NB4 (cell line): ENCODE data around the gene KPTN.
A peak's percentile ranks its signal among the peaks of the same experiment; 100 is the strongest.
"Not testable (repeated sequence)": the region's sequence is repeated elsewhere in the genome, so short reads cannot be mapped to it uniquely, and the experiment has no call there.

Experiments used
- DNase-seq: peaks from one replicate; pipeline ENCODE4 v3.0.0; 2010; ENCODE audit warnings: low read depth
- H3K4me3 ChIP-seq: one replicate; pipeline ENCODE4 v1.5.1; 2011; ENCODE audit warnings: mild to moderate bottlenecking, low read depth, low read length, moderate library complexity
- MYC ChIP-seq: IDR thresholded peaks from 2 replicates; pipeline ENCODE4 v1.6.1; 2011; ENCODE audit warnings: low read depth, low read length
- POLR2A ChIP-seq: IDR thresholded peaks from 2 replicates; pipeline ENCODE4 v1.6.1; 2011; ENCODE audit warnings: mild to moderate bottlenecking; ENCODE audit not compliant: insufficient read length; ENCODE audit errors: extremely low read depth
- TF ChIP-seq, protein P1 (sequence below): IDR thresholded peaks from one replicate; pipeline ENCODE4 v1.5.1; 2012; ENCODE audit warnings: low read depth, low read length
- TF ChIP-seq, protein P2 (sequence below): IDR thresholded peaks from 2 replicates; pipeline ENCODE4 v1.6.1; 2011; ENCODE audit warnings: low read depth, low read length

The KPTN gene

DNA sequence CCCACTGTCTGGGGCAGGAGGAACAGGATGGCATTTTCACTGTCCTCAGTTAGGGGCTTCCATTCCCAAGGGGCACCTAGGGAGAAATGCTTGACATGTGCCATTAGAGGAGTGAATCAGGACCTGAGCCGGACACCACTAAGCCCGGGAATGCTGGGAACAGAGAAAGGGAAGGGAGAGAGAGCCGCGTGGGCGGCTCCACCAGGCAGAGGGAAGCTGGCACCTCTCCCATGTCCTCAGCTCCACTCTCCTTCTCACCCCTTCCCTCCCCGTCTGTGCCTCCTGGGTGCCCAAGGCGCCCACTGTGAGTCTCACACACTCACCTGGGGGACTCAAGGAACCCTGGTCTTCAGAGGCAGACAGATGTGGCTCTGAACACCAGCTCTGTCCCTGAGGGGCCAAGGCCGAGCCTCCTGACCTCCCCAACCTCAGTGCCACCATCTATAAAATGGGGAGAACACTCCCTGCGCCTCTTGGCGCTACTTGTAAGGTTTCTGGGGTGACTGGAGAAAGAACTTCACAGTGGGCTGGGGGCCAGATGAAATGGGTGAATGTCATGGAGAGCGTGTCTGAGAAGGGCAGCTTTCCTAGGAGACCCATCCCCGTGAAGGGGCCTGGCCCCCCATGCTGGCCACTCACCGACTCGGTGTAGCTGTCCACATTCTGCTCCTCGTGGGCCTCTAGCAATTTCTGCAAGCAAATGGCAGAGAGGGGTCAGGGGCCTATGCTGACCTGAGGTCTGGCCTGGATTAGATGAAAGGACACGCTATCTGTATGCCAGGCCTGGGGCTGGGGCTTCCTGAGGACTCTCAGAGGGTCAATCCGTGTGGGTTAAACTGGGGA lies 5.3 kb upstream of the KPTN start:
- no peak overlapping the region for H3K4me3 ChIP-seq
- DNase-seq = no peak
- TF ChIP-seq, protein P1, sequence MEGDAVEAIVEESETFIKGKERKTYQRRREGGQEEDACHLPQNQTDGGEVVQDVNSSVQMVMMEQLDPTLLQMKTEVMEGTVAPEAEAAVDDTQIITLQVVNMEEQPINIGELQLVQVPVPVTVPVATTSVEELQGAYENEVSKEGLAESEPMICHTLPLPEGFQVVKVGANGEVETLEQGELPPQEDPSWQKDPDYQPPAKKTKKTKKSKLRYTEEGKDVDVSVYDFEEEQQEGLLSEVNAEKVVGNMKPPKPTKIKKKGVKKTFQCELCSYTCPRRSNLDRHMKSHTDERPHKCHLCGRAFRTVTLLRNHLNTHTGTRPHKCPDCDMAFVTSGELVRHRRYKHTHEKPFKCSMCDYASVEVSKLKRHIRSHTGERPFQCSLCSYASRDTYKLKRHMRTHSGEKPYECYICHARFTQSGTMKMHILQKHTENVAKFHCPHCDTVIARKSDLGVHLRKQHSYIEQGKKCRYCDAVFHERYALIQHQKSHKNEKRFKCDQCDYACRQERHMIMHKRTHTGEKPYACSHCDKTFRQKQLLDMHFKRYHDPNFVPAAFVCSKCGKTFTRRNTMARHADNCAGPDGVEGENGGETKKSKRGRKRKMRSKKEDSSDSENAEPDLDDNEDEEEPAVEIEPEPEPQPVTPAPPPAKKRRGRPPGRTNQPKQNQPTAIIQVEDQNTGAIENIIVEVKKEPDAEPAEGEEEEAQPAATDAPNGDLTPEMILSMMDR = no peak
- TF ChIP-seq, protein P2, sequence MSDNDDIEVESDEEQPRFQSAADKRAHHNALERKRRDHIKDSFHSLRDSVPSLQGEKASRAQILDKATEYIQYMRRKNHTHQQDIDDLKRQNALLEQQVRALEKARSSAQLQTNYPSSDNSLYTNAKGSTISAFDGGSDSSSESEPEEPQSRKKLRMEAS = no peak
- TF ChIP-seq MYC = no peak
- no peak for TF ChIP-seq POLR2A

DNA sequence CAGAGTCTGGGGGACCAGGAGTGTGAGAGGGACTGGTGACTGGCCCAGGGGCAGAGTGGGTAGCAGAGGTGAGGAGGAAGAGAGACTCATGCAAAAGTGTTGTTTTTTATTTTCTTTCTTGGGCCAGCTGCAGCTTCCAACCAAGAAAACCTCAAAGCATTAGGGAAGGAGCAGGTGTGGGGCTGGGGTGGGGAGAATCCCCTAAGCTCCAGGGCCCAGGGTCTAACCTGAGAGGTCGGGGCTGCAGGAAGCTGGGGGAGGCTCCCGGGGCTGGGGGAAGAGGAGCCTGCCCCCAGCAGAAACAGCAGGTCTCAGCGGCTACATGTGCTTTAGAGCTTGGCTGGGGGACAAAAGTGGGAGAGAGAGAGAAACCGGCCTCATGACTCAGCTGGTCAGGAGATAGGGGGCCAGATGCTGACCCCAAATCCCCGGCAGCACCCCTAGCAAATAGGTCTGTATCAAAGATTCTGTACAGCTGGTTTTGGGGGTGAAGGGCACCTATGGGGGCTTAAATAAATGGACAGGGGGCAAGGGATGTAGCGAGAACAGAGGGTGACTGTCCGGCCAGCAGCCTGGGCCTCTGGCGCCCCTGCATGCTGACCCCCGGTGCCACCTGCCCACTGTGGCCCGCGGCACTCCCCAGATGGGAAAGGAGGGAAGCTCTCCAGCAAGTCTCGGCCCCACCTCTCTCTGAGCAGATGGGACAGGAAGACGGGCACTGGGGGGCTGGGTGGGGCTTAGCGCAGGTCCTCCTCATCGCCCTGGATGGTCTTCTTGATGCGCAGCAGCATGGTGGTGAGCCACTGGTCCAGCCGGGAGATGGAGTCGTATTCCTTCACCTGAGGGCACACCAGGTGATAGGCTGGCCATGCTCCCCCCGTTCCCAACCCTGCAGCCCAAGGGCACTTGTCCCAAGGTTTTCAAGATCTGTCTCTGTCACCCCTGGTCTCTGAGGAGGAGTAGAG lies 3.8 kb upstream of the KPTN start:
- TF ChIP-seq MYC (peak; percentile 87), POLR2A (no peak)
- TF ChIP-seq, protein P2 = peak; percentile 91
- DNase-seq = peak; percentile 81
- H3K4me3 ChIP-seq = no peak overlapping the region

DNA sequence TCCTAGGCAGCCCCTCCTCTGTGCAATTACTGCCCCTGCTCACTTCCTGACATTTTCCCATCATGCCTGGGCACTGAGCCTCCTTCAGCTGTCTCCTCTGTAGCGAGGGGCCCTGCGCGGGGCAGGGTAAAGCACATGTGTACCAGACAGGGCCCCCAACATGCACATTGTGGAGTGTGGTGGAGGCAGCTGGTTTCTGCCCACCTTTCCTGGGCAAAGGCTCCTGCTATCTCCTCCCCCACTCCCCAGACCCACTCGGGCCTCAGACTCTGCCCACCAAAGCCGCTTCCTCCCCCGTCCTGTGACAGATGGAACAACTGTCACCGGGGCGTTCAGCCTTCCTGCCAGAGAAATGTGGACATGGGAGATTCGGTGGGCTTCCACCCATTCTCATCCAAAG lies 2.9 kb upstream of the KPTN start:
- TF ChIP-seq MYC = peak; percentile 99
- TF ChIP-seq, protein P1 = no peak
- TF ChIP-seq, protein P2 = peak; percentile 97
- TF ChIP-seq POLR2A = peak; percentile 27
- DNase-seq = peak; percentile 81
- H3K4me3 ChIP-seq = peak overlapping the region; percentile 4

DNA sequence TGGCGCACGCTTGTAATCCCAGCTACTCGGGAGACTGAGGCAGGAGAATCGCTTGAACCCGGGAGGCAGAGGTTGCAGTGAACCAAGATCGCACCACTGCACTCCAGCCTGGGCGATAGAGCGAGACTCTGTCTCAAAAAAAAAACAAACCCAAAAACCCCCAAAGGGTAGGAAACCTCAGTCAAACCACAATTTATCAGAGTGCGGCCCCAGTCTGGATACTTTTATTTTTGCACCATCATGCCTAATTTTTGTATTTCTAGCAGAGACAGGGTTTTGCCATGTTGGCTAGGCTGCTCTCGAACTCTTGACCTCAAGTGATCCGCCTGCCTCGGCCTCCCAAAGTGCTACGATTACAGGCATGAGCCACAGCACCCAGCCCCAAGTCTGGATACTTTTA lies 2.2 kb upstream of the KPTN start:
- DNase-seq = not testable (repeated sequence)

DNA sequence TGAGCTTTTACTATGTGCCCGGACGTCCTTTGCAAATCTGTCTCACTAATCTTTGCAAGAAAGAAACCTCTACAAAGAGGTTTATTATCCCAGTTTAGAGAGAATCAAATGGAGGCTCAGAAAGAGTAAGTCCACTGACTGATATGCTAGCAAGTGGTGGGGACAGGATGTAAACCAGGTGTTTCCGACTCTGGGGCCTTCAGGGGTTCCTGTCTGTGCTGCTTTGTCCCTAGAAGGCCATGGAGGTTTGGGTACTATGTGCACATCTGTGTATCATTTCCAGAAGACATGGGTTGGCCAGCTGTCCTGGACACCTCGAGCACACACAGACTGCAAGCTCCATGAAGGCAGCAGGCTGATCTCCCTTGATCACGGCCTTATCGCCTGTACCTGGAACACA lies 1.2 kb upstream of the KPTN start:
- TF ChIP-seq MYC = peak; percentile 26; the same call in 1 of the 2 replicates
- TF ChIP-seq, protein P2 = no peak
- H3K4me3 ChIP-seq = peak overlapping the region; percentile 64
- DNase-seq = no peak

More for the DNA sequence above, 2.2 kb upstream of the KPTN start:
- H3K4me3 ChIP-seq = not testable (repeated sequence)

DNA sequence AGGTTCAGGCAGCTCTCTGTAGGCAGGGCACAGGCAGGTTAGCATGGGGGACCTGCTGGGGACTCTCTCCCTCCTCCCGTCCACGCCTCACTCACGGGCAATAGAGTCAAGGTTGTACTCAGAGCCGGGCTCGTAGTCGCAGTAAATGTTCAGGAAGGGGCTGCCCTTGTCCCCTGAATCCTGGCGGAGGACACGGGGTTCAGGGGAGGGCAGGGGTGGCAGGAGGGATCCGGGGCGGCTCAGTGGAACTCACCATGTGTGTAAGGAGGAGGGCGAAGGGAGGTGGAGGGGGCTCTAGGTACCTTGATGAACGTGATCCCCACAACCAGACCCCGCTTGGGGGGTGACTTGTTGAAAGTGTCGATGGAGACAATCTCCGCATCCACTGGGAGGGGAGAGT lies 819 bp downstream of the KPTN start:
- no peak for DNase-seq
- TF ChIP-seq, protein P2 = no peak
- TF ChIP-seq POLR2A (no peak), MYC (no peak)
- TF ChIP-seq, protein P1 = no peak
- H3K4me3 ChIP-seq = peak overlapping the region; percentile 64

DNA sequence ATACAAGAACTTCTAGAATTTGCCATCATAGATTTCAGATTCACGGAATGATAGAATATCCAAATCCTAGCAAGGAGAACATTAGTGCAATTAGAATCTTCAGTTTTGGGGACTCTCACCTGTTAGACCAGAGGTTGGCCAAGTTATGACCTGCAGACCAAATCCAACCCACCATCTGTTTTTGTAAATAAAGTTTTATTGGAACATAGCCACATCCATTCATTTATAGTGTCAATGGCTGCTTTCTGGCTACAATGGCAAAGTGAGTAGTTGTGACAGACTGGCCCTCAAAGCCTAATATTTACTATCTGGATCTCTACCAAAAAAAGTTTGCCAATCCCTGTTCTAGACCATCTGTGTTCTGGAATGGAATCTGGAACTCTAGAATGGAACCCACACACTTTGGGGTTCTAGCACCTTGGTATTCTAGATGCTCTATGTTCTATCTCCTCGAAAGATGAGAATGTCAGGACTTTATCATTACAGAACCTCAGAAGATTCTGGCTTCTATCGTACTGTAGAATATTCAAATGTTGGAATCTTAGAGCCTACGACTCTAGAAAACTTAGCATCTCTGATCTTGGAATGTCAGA lies 2.5 kb downstream of the KPTN start:
- no peak overlapping the region for H3K4me3 ChIP-seq
- no peak for TF ChIP-seq POLR2A
- TF ChIP-seq, protein P1 = no peak
- TF ChIP-seq MYC = no peak
- TF ChIP-seq, protein P2 = no peak
- DNase-seq = no peak
